Nasal cavity respiratory epithelium epithelial cell of viscerocranial mucosa (primary cell): ENCODE measurements around the gene NUP62CL. TPM values are rescaled to one million over a fixed set of nuclear protein-coding genes. Genes with fewer than 3 reads are reported as not detected.

ENCODE experiments used
- total RNA-seq: library from RNA; depleted of rRNA; stranded (reverse); fragments of >200 nt; gene quantifications from 2 replicates; pipeline ENCODE4 v1.2.3, GENCODE V29; 2014

Gene NUP62CL, protein sequence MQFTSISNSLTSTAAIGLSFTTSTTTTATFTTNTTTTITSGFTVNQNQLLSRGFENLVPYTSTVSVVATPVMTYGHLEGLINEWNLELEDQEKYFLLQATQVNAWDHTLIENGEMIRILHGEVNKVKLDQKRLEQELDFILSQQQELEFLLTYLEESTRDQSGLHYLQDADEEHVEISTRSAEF
- 3.4 and 4.1 TPM in 2 replicates for total RNA-seq

GRCh38 chrX:107205770-107206696 lies at the start of gene NUP62CL, which contains the start of gene DNAAF6:
NUP62CL (minus strand) TSS chrX:107206433; CDS start chrX:107175146, 31,287 bp downstream.
DNAAF6 (plus strand) TSS chrX:107206611; CDS start chrX:107212876, 6,265 bp downstream.

GRCh38 chrX:107118322-107119147 lies 87.7 kb downstream of the NUP62CL start, which contains the start of gene RBM41:
RBM41 (minus strand) TSS chrX:107118822; CDS start chrX:107118773, 49 bp downstream.

Other genes with a start within 250 kb of the NUP62CL start
- 41.9 and 45.1 TPM in 2 replicates for gene MORC4, start 206.2 kb downstream of the NUP62CL start, total RNA-seq
- 18.8 and 26.1 TPM in 2 replicates for gene RBM41, start 87.6 kb downstream of the NUP62CL start, total RNA-seq
- gene DNAAF6, start 178 bp upstream of the NUP62CL start, total RNA-seq, result not detected in 2 replicates
- under 0.01 TPM in 1 of 2 replicates, not detected in the other for gene FRMPD3, start 243.2 kb upstream of the NUP62CL start, total RNA-seq